Small intestine (tissue), 4 donors: Measurements from ENCODE around the gene YIPF2. TPM values are rescaled to one million over a fixed set of nuclear protein-coding genes. Genes with fewer than 3 reads are reported as not detected.

Experiments used
- polyA plus RNA-seq, 4 donors: library from polyadenylated mRNA; stranded (reverse) in 3 of 4; unstranded in 1 of 4; fragments of 200-250 nt in 3 of 4; fragments of 120-200 nt in 1 of 4; gene quantifications; one replicate each; pipeline versions ENCODE4 v1.2.1 to v1.2.3, GENCODE V29; 2013
- donor health status: healthy with polysubstance abuse.
- donor health status: Bipolar disorder and iron deficiency.
- donor health status: healthy.

The YIPF2 gene
- polyA plus RNA-seq, 4 donors, result 18.3 to 65.1 (median 40.1) TPM

Other genes starting within 250 kb of the YIPF2 start
- gene QTRT1, start 227.2 kb downstream of the YIPF2 start, polyA plus RNA-seq, result 100 to 1,000 TPM in 1 of 4 donors, 10 to 100 TPM in 3; 45.9 to 107 (median 64.0) TPM
- gene DNM2, start 210.6 kb downstream of the YIPF2 start, polyA plus RNA-seq, result 100 to 1,000 TPM; 145 to 248 (median 166) TPM
- 10 to 100 TPM; 21.0 to 31.7 (median 25.6) TPM for gene TMED1, start 92.4 kb downstream of the YIPF2 start, polyA plus RNA-seq
- 1 to 10 TPM; 1.1 to 2.6 (median 1.8) TPM for gene C19orf38, start 80.2 kb downstream of the YIPF2 start, polyA plus RNA-seq
- 10 to 100 TPM; 30.0 to 48.9 (median 37.0) TPM for gene CARM1, start 57.1 kb downstream of the YIPF2 start, polyA plus RNA-seq
- 10 to 100 TPM; 13.5 to 21.5 (median 17.8) TPM for gene TIMM29, start 172 bp upstream of the YIPF2 start, polyA plus RNA-seq
- gene SMARCA4, start 32.4 kb upstream of the YIPF2 start, polyA plus RNA-seq, result 10 to 100 TPM; 54.6 to 71.6 (median 66.1) TPM
- 10 to 100 TPM in 3 of 4 donors, 1 to 10 TPM in 1; 6.0 to 40.1 (median 31.1) TPM for gene LDLR, start 160.8 kb upstream of the YIPF2 start, polyA plus RNA-seq
- 10 to 100 TPM in 1 of 4 donors, 1 to 10 TPM in 1, under 1 TPM in 2; 0.27 to 10.9 (median 4.2) TPM for gene SPC24, start 227.1 kb upstream of the YIPF2 start, polyA plus RNA-seq